ENCODE results near the gene KCNC1. TPM values are rescaled to one million over a fixed set of nuclear protein-coding genes. Genes with fewer than 3 reads are reported as not detected.

KCNC1 gene
- total RNA-seq, 1 donor from 2014 or later, result not detected

- intact Hi-C loops (cut with DNase I), result loop anchor here (10.0 kb wide), 1 partner anchor 209 kb away; no protein-coding TSS in a partner anchor
- no peak for DNase-seq (ENCODE audit: low spot score in 2 of 2)
- no peak for TF ChIP-seq CTCF (IDR thresholded peaks at IDR 0.05)
- no peak overlapping the region for H3K4me3 ChIP-seq
- H3K36me3 ChIP-seq, result no peaks in the 10 kb centered on the region
- H3K27me3 ChIP-seq, result no peaks in the 10 kb centered on the region
- H3K27ac ChIP-seq, result no peak overlapping the region
- no peaks in the 10 kb centered on the region for H3K4me1 ChIP-seq
- no peaks in the 10 kb centered on the region for H3K9me3 ChIP-seq
Measured at GRCh38 chr11:17765356-17766072, 30.9 kb downstream of the KCNC1 start.

- TF ChIP-seq CTCF (IDR thresholded peaks at IDR 0.05), result no peak
- no peak overlapping the region for H3K27ac ChIP-seq
- intact Hi-C loops (cut with DNase I), result loop anchor here (10.0 kb wide), 1 partner anchor 209 kb away; no protein-coding TSS in a partner anchor
- no peak for DNase-seq (ENCODE audit: low spot score in 2 of 2)
- H3K36me3 ChIP-seq, result no peaks in the 10 kb centered on the region
- H3K9me3 ChIP-seq, result no peaks in the 10 kb centered on the region
- H3K4me1 ChIP-seq, result no peaks in the 10 kb centered on the region
- no peaks in the 10 kb centered on the region for H3K27me3 ChIP-seq
- H3K4me3 ChIP-seq, result no peak overlapping the region
Measured at GRCh38 chr11:17766073-17766359, 31.4 kb downstream of the KCNC1 start.

- no peak for DNase-seq (ENCODE audit: low spot score in 2 of 2)
- H3K27me3 ChIP-seq, result no peaks in the 10 kb centered on the region
- no peak overlapping the region for H3K4me3 ChIP-seq
- no peaks in the 10 kb centered on the region for H3K36me3 ChIP-seq
- H3K27ac ChIP-seq, result no peak overlapping the region
- intact Hi-C loops (cut with DNase I), result loop anchor here (10.0 kb wide), 1 partner anchor 208 kb away; no protein-coding TSS in a partner anchor
- H3K4me1 ChIP-seq, result no peaks in the 10 kb centered on the region
- TF ChIP-seq CTCF (IDR thresholded peaks at IDR 0.05), result no peak
- no peaks in the 10 kb centered on the region for H3K9me3 ChIP-seq
Measured at GRCh38 chr11:17766590-17766989, 32.0 kb downstream of the KCNC1 start.

- no peak for DNase-seq (ENCODE audit: low spot score in 2 of 2)
Measured at GRCh38 chr11:17767301-17767885, 32.8 kb downstream of the KCNC1 start.

GRCh38 chr11:17767914-17768313, 33.3 kb downstream of the KCNC1 start:
- no peaks in the 10 kb centered on the region for H3K9me3 ChIP-seq
- H3K27me3 ChIP-seq, result no peaks in the 10 kb centered on the region
- H3K27ac ChIP-seq, result no peak overlapping the region
- no peak overlapping the region for H3K4me3 ChIP-seq
- intact Hi-C loops (cut with DNase I), result loop anchor here (10.0 kb wide), 1 partner anchor 207 kb away; no protein-coding TSS in a partner anchor
- H3K4me1 ChIP-seq, result no peaks in the 10 kb centered on the region
- no peak for TF ChIP-seq CTCF (IDR thresholded peaks at IDR 0.05)
- no peak for DNase-seq (ENCODE audit: low spot score in 2 of 2)
- H3K36me3 ChIP-seq, result no peaks in the 10 kb centered on the region

More at GRCh38 chr11:17767301-17767885, 32.8 kb downstream of the KCNC1 start:
- TF ChIP-seq CTCF (IDR thresholded peaks at IDR 0.05), result no peak
- no peak overlapping the region for H3K27ac ChIP-seq
- no peak overlapping the region for H3K4me3 ChIP-seq
- H3K36me3 ChIP-seq, result no peaks in the 10 kb centered on the region
- H3K27me3 ChIP-seq, result no peaks in the 10 kb centered on the region
- no peaks in the 10 kb centered on the region for H3K9me3 ChIP-seq
- intact Hi-C loops (cut with DNase I), result loop anchor here (10.0 kb wide), 1 partner anchor 207 kb away; no protein-coding TSS in a partner anchor
- H3K4me1 ChIP-seq, result no peaks in the 10 kb centered on the region

Measured in ascending aorta (tissue), 2 donors.